ENCODE measurements around the gene PMEL.
A peak's percentile ranks its signal among the peaks of the same experiment; 100 is the strongest.
"Not testable (repeated sequence)": the region's sequence is repeated elsewhere in the genome, so short reads cannot be mapped to it uniquely, and the experiment has no call there.

PMEL gene

GRCh38 chr12:55982319-55982936, 16.6 kb upstream of the PMEL start:
- no peak for DNase-seq

GRCh38 chr12:55981882-55982281, 16.0 kb upstream of the PMEL start:
- not testable (repeated sequence) for DNase-seq

- no peak for DNase-seq
These were observed 13.2 kb upstream of the PMEL start for GRCh38 chr12:55979069-55979468.

GRCh38 chr12:55978393-55978792, 12.6 kb upstream of the PMEL start:
- no peak for DNase-seq

- DNase-seq: no peak
These were observed 8.5 kb upstream of the PMEL start for GRCh38 chr12:55974308-55974730.

- peak; percentile 99 for DNase-seq
These were observed 7.9 kb upstream of the PMEL start, which contains the start of gene RAB5B for GRCh38 chr12:55973599-55974307. Gene RAB5B, plus strand, starts transcription at chr12:55974078. Its CDS starts 12,883 bp downstream, at chr12:55986961.

GRCh38 chr12:55972911-55973598, 7.2 kb upstream of the PMEL start:
- no peak for DNase-seq

GRCh38 chr12:55972456-55972855, 6.6 kb upstream of the PMEL start:
- no peak for DNase-seq

- no peak for DNase-seq
These were observed 6.2 kb upstream of the PMEL start for GRCh38 chr12:55972042-55972441.

- DNase-seq: no peak
These were observed 4.9 kb upstream of the PMEL start for GRCh38 chr12:55970775-55971174.

- no peak for DNase-seq
These were observed 3.5 kb upstream of the PMEL start for GRCh38 chr12:55969356-55969755.

GRCh38 chr12:55966408-55967281, 803 bp upstream of the PMEL start, which contains the start of gene CDK2:
Gene CDK2, plus strand, starts transcription at chr12:55966830. Its CDS starts 179 bp downstream, at chr12:55967009.
- DNase-seq: peak; percentile 69

GRCh38 chr12:55965240-55965639, 602 bp downstream of the PMEL start:
- DNase-seq: no peak

GRCh38 chr12:55963760-55964159, 2.1 kb downstream of the PMEL start:
- DNase-seq: no peak

GRCh38 chr12:55957106-55957859, 8.6 kb downstream of the PMEL start:
- no peak for DNase-seq

GRCh38 chr12:55955800-55956508, 9.9 kb downstream of the PMEL start:
- DNase-seq: no peak

GRCh38 chr12:55955344-55955743, 10.5 kb downstream of the PMEL start:
- no peak for DNase-seq

GRCh38 chr12:55946553-55946952, 19.3 kb downstream of the PMEL start:
- no peak for DNase-seq

GRCh38 chr12:55942577-55943136, 23.2 kb downstream of the PMEL start:
- no peak for DNase-seq

GRCh38 chr12:55942055-55942454, 23.8 kb downstream of the PMEL start:
- DNase-seq: no peak
